ENCODE results near the gene KCNQ4.

The KCNQ4 gene

GRCh38 chr1:40753142-40753882 lies 30.3 kb upstream of the KCNQ4 start:
- Histone ChIP-seq H3K27me3 (ENCODE audit: control insufficient read depth, low read length) (no peaks in the 10 kb centered on the region), H3K9me2 (replicated peaks; ENCODE audit: control insufficient read depth, low read length) (no peaks in the 10 kb centered on the region), H3K4me2 (ENCODE audit: low read length) (no peak overlapping the region), H3K9me3 (ENCODE audit: control insufficient read depth, insufficient read depth, low read length) (no peaks in the 10 kb centered on the region), H3K79me2 (ENCODE audit: control insufficient read depth, low read length) (no peaks in the 10 kb centered on the region), H3F3A (ENCODE audit: control insufficient read depth, insufficient read depth) (no peaks in the 10 kb centered on the region), H3K27ac (ENCODE audit: low read depth, low read length) (no peak overlapping the region), H3K4me3 (ENCODE audit: low read length) (no peak overlapping the region), H3K36me3 (ENCODE audit: control insufficient read depth, low read length) (peaks cover 84% of the 10 kb centered on the region), H3K4me1 (ENCODE audit: control insufficient read depth, low read length) (0 out of 2 replicates have a peak, but pooled peaks cover 6% of the 10 kb centered on the region), H4K20me1 (ENCODE audit: control insufficient read depth, insufficient read depth, low read depth, low read length) (no peaks in the 10 kb centered on the region)
- TF ChIP-seq CTCF (IDR thresholded peaks at IDR 0.05; ENCODE audit: low read depth, low read length, poor library complexity, severe bottlenecking), result no peak
- no peak for TF ChIP-seq EZH2phosphoT487 (IDR thresholded peaks at IDR 0.05; ENCODE audit: borderline replicate concordance, low read length)

DNA sequence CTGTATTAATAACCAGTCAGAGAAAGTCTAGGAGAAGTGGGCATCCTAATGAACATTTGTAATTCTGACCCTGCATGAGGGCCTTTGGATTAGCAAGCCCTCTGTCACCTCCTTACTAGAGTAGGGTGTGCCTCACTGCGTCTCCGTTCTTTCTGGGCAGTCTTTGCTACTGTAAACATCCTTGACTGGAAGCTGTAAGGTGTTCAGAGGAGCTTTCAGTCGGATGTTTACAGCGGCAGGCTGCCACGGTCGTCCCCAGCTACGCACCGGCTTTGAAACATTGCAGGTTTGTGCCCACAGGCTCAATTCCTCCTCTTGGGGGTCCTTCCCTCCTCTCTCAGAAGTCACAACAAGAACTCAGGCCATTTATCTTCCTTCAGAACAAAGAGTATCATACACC lies 29.4 kb upstream of the KCNQ4 start:
- H4K20me1 ChIP-seq (ENCODE audit: control insufficient read depth, insufficient read depth, low read depth, low read length), result no peaks in the 10 kb centered on the region
- H3K4me1 ChIP-seq (ENCODE audit: control insufficient read depth, low read length), result 0 out of 2 replicates have a peak, but pooled peaks cover 6% of the 10 kb centered on the region
- no peaks in the 10 kb centered on the region for H3K79me2 ChIP-seq (ENCODE audit: control insufficient read depth, low read length)
- no peak overlapping the region for H3K27ac ChIP-seq (ENCODE audit: low read depth, low read length)
- no peaks in the 10 kb centered on the region for H3K9me3 ChIP-seq (ENCODE audit: control insufficient read depth, insufficient read depth, low read length)
- H3K4me2 ChIP-seq (ENCODE audit: low read length), result no peak overlapping the region
- no peak for TF ChIP-seq EZH2phosphoT487 (IDR thresholded peaks at IDR 0.05; ENCODE audit: borderline replicate concordance, low read length)
- TF ChIP-seq CTCF (IDR thresholded peaks at IDR 0.05; ENCODE audit: low read depth, low read length, poor library complexity, severe bottlenecking), result no peak
- no peak overlapping the region for H3K4me3 ChIP-seq (ENCODE audit: low read length)
- no peaks in the 10 kb centered on the region for H3F3A ChIP-seq (ENCODE audit: control insufficient read depth, insufficient read depth)
- no peaks in the 10 kb centered on the region for H3K27me3 ChIP-seq (ENCODE audit: control insufficient read depth, low read length)
- no peaks in the 10 kb centered on the region for H3K9me2 ChIP-seq (replicated peaks; ENCODE audit: control insufficient read depth, low read length)
- peaks cover 83% of the 10 kb centered on the region for H3K36me3 ChIP-seq (ENCODE audit: control insufficient read depth, low read length)

- no peaks in the 10 kb centered on the region for H3K9me3 ChIP-seq (ENCODE audit: control insufficient read depth, insufficient read depth, low read length)
- no peak overlapping the region for H3K4me3 ChIP-seq (ENCODE audit: low read length)
- no peaks in the 10 kb centered on the region for H3K27me3 ChIP-seq (ENCODE audit: control insufficient read depth, low read length)
- no peak overlapping the region for H3K4me2 ChIP-seq (ENCODE audit: low read length)
- no peaks in the 10 kb centered on the region for H4K20me1 ChIP-seq (ENCODE audit: control insufficient read depth, insufficient read depth, low read depth, low read length)
- no peaks in the 10 kb centered on the region for H3K79me2 ChIP-seq (ENCODE audit: control insufficient read depth, low read length)
- TF ChIP-seq EZH2phosphoT487 (IDR thresholded peaks at IDR 0.05; ENCODE audit: borderline replicate concordance, low read length) (no peak), CTCF (IDR thresholded peaks at IDR 0.05; ENCODE audit: low read depth, low read length, poor library complexity, severe bottlenecking) (no peak)
- H3F3A ChIP-seq (ENCODE audit: control insufficient read depth, insufficient read depth), result no peaks in the 10 kb centered on the region
- no peak overlapping the region for H3K27ac ChIP-seq (ENCODE audit: low read depth, low read length)
- H3K4me1 ChIP-seq (ENCODE audit: control insufficient read depth, low read length), result 0 out of 2 replicates have a peak, but pooled peaks cover 6% of the 10 kb centered on the region
- H3K9me2 ChIP-seq (replicated peaks; ENCODE audit: control insufficient read depth, low read length), result no peaks in the 10 kb centered on the region
- peaks cover 83% of the 10 kb centered on the region for H3K36me3 ChIP-seq (ENCODE audit: control insufficient read depth, low read length)
Observed at GRCh38 chr1:40755067-40755466, 28.5 kb upstream of the KCNQ4 start.

All from DOHH2 (cell line).